Measurements from ENCODE around the gene OCEL1. TPM values are rescaled to one million over a fixed set of nuclear protein-coding genes. Genes with fewer than 3 reads are reported as not detected.

The OCEL1 gene
- total RNA-seq, 2 donors from 2014 or later: 27.4 to 27.8 TPM

GRCh38 chr19:17200408-17201079 is 25.5 kb upstream of the OCEL1 start:
- intact Hi-C loops (cut with DNase I): loop anchor here (5.0 kb wide), 1 partner anchor 82 kb away; the partner anchor contains the start of gene ANKLE1
- DNase-seq (no peak), ATAC-seq (no peak)
- WGBS, 2 donors: 85 to 96% methylated on average over 11 to 16 of the region's 16 CpGs
- Histone ChIP-seq H3K27ac (no peak overlapping the region), H3K36me3 (replicated peaks in 1 of 2; ENCODE audit: insufficient read depth in 1 of 2, low read depth in 2 of 2) (peaks cover 2 to 24% of the 10 kb centered on the region in 2 donors), H3K9me3 (no peaks in the 10 kb centered on the region), H3K27me3 (no peaks in the 10 kb centered on the region), H3K4me3 (no peak overlapping the region), H3K4me1 (no peaks in the 10 kb centered on the region)
- no peak for TF ChIP-seq POLR2A (IDR thresholded peaks at IDR 0.05)
- TF ChIP-seq, protein P1, sequence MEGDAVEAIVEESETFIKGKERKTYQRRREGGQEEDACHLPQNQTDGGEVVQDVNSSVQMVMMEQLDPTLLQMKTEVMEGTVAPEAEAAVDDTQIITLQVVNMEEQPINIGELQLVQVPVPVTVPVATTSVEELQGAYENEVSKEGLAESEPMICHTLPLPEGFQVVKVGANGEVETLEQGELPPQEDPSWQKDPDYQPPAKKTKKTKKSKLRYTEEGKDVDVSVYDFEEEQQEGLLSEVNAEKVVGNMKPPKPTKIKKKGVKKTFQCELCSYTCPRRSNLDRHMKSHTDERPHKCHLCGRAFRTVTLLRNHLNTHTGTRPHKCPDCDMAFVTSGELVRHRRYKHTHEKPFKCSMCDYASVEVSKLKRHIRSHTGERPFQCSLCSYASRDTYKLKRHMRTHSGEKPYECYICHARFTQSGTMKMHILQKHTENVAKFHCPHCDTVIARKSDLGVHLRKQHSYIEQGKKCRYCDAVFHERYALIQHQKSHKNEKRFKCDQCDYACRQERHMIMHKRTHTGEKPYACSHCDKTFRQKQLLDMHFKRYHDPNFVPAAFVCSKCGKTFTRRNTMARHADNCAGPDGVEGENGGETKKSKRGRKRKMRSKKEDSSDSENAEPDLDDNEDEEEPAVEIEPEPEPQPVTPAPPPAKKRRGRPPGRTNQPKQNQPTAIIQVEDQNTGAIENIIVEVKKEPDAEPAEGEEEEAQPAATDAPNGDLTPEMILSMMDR (IDR thresholded peaks at IDR 0.05): no peak

DNA sequence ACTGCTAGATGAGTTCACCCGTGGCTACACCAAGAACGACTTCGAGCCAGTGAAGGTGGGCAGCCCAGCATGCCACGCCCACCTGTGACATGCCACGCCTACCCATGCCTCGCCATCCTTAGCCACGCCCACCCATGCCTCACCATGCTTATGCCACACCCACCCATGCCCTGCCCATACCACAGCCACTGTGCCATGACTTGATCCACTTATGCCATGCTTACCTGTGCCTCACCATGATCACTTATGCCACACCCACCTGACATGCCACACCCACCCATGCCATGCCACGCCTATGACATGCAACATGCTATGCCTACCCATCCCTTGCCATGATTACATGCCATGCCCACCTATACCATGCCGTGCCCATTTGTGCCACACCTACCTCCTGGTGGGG is 23.8 kb upstream of the OCEL1 start:
- Histone ChIP-seq H3K36me3 (replicated peaks in 1 of 2; ENCODE audit: insufficient read depth in 1 of 2, low read depth in 2 of 2) (peaks cover 0 to 24% of the 10 kb centered on the region in 2 donors), H3K4me3 (no peak overlapping the region), H3K9me3 (no peaks in the 10 kb centered on the region), H3K27ac (no peak overlapping the region), H3K4me1 (no peaks in the 10 kb centered on the region), H3K27me3 (no peaks in the 10 kb centered on the region)
- TF ChIP-seq, protein P1 (IDR thresholded peaks at IDR 0.05): no peak
- TF ChIP-seq POLR2A (IDR thresholded peaks at IDR 0.05): no peak
- no peak for ATAC-seq
- intact Hi-C loops (cut with DNase I): loop anchor here (5.0 kb wide), 1 partner anchor 80 kb away; the partner anchor contains the start of gene ANKLE1
- WGBS, 2 donors: 80 to 90% methylated on average over 3 to 9 of the region's 9 CpGs
- no peak for DNase-seq

GRCh38 chr19:17202713-17203112 is 23.3 kb upstream of the OCEL1 start:
- TF ChIP-seq, protein P1 (IDR thresholded peaks at IDR 0.05): no peak
- no peak for TF ChIP-seq POLR2A (IDR thresholded peaks at IDR 0.05)
- intact Hi-C loops (cut with DNase I): loop anchor here (5.0 kb wide), 1 partner anchor 80 kb away; the partner anchor contains the start of gene ANKLE1
- Histone ChIP-seq H3K36me3 (replicated peaks in 1 of 2; ENCODE audit: insufficient read depth in 1 of 2, low read depth in 2 of 2) (peaks cover 0 to 22% of the 10 kb centered on the region in 2 donors), H3K4me3 (no peak overlapping the region), H3K27ac (no peak overlapping the region), H3K4me1 (no peaks in the 10 kb centered on the region), H3K27me3 (no peaks in the 10 kb centered on the region), H3K9me3 (no peaks in the 10 kb centered on the region)
- DNase-seq (no peak), ATAC-seq (no peak)
- WGBS, 2 donors: 92 to 95% methylated on average over 17 of the region's 17 CpGs

- intact Hi-C loops (cut with DNase I): no loop called here
Measured at GRCh38 chr19:17205237-17206140, 20.5 kb upstream of the OCEL1 start.

More at GRCh38 chr19:17205237-17206140, 20.5 kb upstream of the OCEL1 start:
- DNase-seq: peak; percentile 78 to 89 (median 82)
- Histone ChIP-seq H3K36me3 (replicated peaks in 1 of 2; ENCODE audit: insufficient read depth in 1 of 2, low read depth in 2 of 2) (peaks cover 0 to 21% of the 10 kb centered on the region in 2 donors), H3K9me3 (no peaks in the 10 kb centered on the region), H3K4me1 (no peaks in the 10 kb centered on the region), H3K4me3 (no peak overlapping the region), H3K27ac (no peak overlapping the region), H3K27me3 (no peaks in the 10 kb centered on the region)
- 37 to 70% methylated on average over 8 to 25 of the region's 27 CpGs for WGBS, 2 donors
- TF ChIP-seq, protein P1 (IDR thresholded peaks at IDR 0.05): peak; percentile 51 to 91 (median 80)
- TF ChIP-seq POLR2A (IDR thresholded peaks at IDR 0.05): no peak
- peak; percentile 81 for ATAC-seq
